Measurements from ENCODE around the gene TNNT3. TPM values are rescaled to one million over a fixed set of nuclear protein-coding genes. Genes with fewer than 3 reads are reported as not detected.

The TNNT3 gene
- total RNA-seq, 4 donors from 2014 or later = 1.2 to 6.6 (median 4.1) TPM

GRCh38 chr11:1923201-1923956 is 3.9 kb downstream of the TNNT3 start:
- DNase-seq (ENCODE audit: low spot score in 2 of 2) = no peak
- TF ChIP-seq CTCF (IDR thresholded peaks at IDR 0.05) (no peak), POLR2A (IDR thresholded peaks at IDR 0.05) (no peak)
- H3K4me3 ChIP-seq (ENCODE audit: low read depth, poor library complexity, severe bottlenecking) = no peak overlapping the region
- intact Hi-C loops (cut with DNase I; ENCODE audit: low total_unique reads) = loop anchor here (5.0 kb wide), 1 partner anchor 41 kb away; no protein-coding TSS in a partner anchor
- WGBS, 2 donors = 83 to 87% methylated on average over 22 of the region's 22 CpGs

GRCh38 chr11:1924181-1924580 is 4.7 kb downstream of the TNNT3 start:
- 58 to 67% methylated on average over 16 to 17 of the region's 17 CpGs for WGBS, 2 donors
- H3K4me3 ChIP-seq (ENCODE audit: low read depth, poor library complexity, severe bottlenecking) = no peak overlapping the region
- intact Hi-C loops (cut with DNase I; ENCODE audit: low total_unique reads) = loop anchor here (5.0 kb wide), 1 partner anchor 42 kb away; no protein-coding TSS in a partner anchor
- no peak for TF ChIP-seq POLR2A (IDR thresholded peaks at IDR 0.05)
- no peak for TF ChIP-seq CTCF (IDR thresholded peaks at IDR 0.05)
- no peak for DNase-seq (ENCODE audit: low spot score in 2 of 2)

GRCh38 chr11:1924646-1925372 is 5.3 kb downstream of the TNNT3 start:
- WGBS, 2 donors = 75 to 78% methylated on average over 17 to 19 of the region's 21 CpGs
- no peak for TF ChIP-seq CTCF (IDR thresholded peaks at IDR 0.05)
- TF ChIP-seq POLR2A (IDR thresholded peaks at IDR 0.05) = no peak
- no peak for DNase-seq (ENCODE audit: low spot score in 2 of 2)
- intact Hi-C loops (cut with DNase I; ENCODE audit: low total_unique reads) = loop anchor here (5.0 kb wide), 1 partner anchor 43 kb away; no protein-coding TSS in a partner anchor
- no peak overlapping the region for H3K4me3 ChIP-seq (ENCODE audit: low read depth, poor library complexity, severe bottlenecking)

GRCh38 chr11:1925373-1926155 is 6.1 kb downstream of the TNNT3 start:
- intact Hi-C loops (cut with DNase I; ENCODE audit: low total_unique reads) = no loop called here
- TF ChIP-seq CTCF (IDR thresholded peaks at IDR 0.05) (no peak), POLR2A (IDR thresholded peaks at IDR 0.05) (no peak)
- WGBS, 2 donors = 88 to 90% methylated on average over 11 to 17 of the region's 23 CpGs
- H3K4me3 ChIP-seq (ENCODE audit: low read depth, poor library complexity, severe bottlenecking) = no peak overlapping the region
- no peak for DNase-seq (ENCODE audit: low spot score in 2 of 2)

GRCh38 chr11:1926156-1927025 is 6.9 kb downstream of the TNNT3 start:
- WGBS, 2 donors = 87 to 91% methylated on average over 41 of the region's 41 CpGs
- no peak for DNase-seq (ENCODE audit: low spot score in 2 of 2)
- H3K4me3 ChIP-seq (ENCODE audit: low read depth, poor library complexity, severe bottlenecking) = no peak overlapping the region
- intact Hi-C loops (cut with DNase I; ENCODE audit: low total_unique reads) = no loop called here
- no peak for TF ChIP-seq POLR2A (IDR thresholded peaks at IDR 0.05)
- no peak for TF ChIP-seq CTCF (IDR thresholded peaks at IDR 0.05)
